GM21737 (cell line): ENCODE results near the gene EIF4A3.
A peak's percentile ranks its signal among the peaks of the same experiment; 100 is the strongest.
"Not testable (repeated sequence)": the region's sequence is repeated elsewhere in the genome, so short reads cannot be mapped to it uniquely, and the experiment has no call there.

ENCODE experiments used
- ATAC-seq: cut with Tn5 transposase; IDR thresholded peaks from one replicate; pipeline ENCODE4 v1.9.1; 2021; ENCODE audit warnings: mild to moderate bottlenecking, moderate library complexity; ENCODE audit not compliant: unreplicated experiment

EIF4A3 gene

DNA sequence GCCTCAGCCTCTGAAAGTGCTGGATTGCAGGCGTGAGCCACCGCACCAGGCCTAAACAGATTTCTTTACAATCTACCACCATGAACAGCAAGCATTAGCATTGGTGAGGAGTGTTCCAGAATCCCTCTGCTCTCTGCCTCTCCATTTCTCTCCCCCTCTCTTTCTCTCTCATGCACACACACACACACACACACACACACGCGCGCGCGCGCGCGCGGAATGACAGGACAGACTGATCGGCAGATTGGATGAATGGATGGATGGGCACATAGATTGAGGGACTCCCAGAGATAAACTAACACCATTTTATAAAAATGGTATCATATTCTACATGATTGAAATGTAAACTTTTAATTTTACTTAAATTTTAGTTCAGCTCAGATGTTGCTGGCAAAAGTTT lies 26.2 kb upstream of the EIF4A3 start:
- no peak for ATAC-seq

DNA sequence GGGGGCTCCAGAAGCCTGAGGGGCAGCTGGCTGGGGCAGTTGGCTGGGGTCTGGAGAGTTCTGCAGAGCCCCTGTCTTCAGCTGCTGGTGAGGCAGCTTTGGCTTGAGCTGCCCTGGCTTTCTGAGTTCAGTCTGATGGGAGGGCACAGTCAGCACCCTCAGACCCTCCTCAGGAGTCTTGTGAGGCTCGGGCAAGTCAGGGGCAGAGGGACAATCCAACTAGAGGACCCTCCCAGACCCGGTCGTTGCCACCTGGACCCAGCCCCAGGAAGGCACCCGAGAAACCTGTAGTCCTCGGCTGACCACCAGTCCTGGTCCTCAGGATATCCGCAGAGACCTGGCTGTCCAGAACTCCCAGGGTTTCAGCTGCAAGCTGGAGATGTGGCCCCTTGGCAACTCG lies 24.8 kb upstream of the EIF4A3 start:
- ATAC-seq = no peak

DNA sequence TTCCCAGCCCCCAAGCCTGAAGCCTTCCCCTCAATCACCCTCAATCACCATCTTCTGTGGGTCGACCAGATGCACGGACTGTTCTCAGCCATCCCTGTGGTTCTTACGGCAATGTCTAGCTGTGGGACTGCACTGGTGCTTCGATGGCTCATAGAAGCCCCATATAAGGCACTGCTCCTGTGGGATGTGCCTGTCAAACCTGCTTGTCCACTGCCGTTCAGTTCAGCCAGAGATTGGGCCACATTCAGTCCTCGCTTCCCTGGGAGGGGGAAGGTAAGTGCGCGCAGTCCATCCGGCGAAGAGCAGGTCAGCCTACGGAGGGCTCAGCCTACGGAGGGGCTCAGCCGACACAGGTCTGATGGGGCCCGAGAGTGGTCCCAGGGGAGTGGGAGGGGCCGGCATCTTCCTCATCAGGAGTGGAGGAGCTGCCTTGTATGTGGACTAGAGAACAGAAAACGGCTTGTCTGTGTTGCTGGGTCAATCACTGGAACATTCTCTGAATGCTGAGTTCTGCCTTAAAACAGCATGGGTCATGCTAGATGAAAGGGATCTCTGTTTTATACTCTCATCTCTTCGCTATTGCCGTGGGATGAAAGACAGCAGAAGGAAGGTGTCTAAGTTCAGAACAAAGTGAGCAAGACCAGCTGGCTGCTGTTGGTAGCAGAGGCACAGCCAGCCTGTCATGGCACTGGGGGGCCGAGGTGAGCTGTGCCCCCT lies 23.0 kb upstream of the EIF4A3 start, which contains the start of gene CARD14:
Gene CARD14, plus strand, starts transcription at position 247 of the 717 bp plus-strand sequence. CDS start 11,409 bp downstream, outside the sequence.
- no peak for ATAC-seq

DNA sequence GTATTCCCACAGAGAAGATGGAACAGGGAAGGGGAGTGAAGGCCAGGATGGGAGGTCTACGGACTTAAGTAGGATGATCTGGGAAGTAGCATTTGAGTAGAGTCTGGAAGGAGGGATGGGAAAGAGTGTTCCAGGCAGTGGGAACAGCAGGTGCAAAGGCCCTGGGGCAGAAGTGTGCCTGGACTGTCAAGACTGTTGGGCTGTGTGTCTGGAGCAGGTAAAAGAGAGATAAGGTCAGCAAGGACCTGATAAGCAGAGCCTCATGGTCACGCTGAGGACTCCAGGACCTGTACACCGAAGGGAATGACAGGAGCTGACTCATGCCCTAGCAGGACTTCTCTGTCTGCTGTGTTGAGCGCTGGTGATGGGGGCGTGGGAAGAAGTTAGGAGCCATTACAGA lies 22.2 kb upstream of the EIF4A3 start:
- ATAC-seq = no peak

DNA sequence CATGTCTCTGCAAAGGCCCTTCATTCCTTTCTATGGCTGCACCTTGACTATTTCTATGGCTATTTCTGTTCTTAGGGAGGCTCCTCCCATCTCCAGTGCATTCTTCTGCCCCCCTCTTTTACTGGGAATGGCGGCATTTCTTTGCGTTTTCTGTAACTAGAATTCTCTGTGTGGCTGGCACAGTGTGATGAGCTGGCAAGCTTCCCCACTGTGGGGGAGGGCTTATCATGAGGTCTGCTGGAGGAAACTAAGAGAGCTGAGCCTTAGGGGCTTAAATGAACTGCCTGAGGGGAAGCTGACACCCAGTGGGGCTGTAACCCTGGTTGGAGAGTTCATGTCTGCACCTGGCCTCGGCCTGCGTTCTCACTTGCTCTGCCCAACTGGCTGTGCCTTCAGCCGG lies 21.4 kb upstream of the EIF4A3 start:
- no peak for ATAC-seq

DNA sequence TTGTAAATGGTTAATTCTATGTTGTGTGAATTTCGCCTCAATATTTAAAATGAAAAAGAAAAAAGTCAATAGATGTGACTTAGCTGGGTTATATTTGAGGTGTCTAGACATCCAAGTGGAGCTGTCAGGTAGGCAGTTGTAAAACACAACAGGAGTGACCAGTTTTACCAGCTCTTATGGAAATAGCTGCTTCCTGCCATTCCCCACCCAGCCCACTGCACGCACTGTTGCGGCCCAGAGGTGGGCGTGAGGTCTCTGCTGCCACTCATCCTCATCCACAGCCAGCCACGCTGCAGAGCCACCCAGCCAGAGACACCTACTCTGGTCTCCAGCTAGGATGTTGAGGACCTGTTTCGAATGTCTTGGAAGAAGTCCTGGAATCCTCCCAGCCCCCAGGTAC lies 19.5 kb upstream of the EIF4A3 start:
- ATAC-seq = no peak

DNA sequence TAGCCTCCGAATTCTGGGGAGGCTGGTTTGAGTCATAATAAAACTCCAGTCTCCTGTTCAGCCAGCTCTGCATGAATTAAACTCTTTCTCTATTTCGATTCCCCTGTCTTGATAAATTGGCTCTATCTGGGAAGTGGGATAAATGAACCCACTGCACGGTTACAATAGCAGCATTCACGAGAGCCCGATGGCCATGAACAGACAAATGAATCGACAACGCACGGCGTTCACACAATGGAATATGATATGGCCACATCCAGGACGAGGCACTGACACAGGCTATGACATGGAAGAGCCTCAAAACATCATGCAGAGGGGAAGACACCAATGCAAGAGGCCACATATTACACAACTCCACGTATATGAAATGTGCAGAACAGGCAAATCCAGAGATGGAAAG lies 17.3 kb upstream of the EIF4A3 start:
- ATAC-seq = no peak

DNA sequence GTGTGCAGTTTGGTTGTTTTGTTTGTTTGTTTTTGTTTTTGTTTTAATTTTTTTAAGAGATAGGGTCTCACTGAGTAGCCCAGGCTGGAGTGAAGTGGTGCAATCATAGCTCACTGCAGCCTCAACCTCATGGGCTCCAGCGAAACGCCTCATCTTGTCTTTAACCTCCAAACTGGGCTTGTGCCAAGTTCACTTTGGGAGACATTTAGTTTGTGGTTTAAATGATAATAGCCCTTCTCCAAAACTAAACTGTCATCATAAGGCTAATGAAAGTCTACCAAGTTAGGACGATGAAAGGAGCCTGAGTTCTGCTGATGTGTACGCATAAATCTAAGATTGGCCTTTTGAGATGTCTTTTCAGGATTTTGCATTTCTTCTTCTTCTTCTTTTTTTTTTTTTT lies 16.4 kb upstream of the EIF4A3 start:
- no peak for ATAC-seq

DNA sequence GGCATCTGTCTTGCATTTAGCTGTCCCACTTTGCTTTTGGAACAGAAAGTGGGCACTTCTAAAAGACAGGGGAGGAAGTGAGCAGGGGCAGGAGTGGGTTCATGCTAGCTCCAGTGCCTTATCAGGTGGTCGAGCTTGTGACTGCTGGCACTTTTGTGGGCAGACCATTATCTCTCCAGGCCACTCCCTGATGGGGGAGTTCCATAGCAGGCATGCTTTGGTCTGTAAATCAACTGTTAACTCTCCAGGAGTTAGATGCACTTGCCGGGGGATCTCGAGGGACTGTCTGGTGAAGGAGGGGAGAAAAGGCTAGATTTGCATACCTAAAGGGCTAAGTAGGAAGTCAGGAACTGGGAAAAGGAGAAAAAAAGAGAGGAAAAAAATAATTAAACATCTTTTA lies 13.6 kb upstream of the EIF4A3 start:
- no peak for ATAC-seq

DNA sequence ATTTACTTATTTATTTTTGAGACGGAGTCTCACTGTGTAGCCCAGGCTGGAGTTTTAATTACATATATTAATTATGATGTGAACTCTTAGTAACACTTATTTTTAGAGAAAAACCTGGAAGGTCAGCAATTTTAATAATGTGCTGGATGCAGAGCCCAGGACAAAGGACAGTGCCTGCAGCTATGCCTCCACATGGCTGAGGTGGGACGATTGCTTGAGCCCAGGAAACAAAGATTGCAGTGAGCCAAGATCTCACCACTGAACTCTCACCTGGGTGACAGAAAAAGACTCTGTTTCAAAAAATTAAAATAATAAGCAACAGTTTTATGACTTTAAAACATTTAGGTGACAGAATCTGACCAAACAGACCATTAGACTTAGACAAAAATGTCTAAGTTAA lies 11.9 kb upstream of the EIF4A3 start:
- ATAC-seq = no peak

DNA sequence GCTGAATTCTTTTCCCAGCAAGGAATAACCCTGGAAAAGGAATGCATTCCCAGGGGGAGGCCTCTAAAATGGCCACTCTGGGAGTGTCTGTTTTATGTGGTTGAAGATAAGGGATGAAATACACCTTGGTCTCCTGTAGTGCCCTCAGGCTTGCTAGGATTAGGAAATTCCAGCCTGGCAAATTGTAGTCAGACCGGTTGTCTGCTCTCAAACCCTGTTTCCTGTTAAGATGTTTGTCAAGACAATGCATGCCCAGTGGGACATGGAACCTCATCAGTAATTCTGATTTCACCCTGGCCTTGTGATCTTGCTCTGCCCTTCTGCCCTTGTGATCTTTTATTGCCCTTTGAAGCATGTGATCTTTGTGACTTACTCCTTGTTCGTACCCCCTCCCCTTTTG lies 8.7 kb upstream of the EIF4A3 start:
- ATAC-seq = not testable (repeated sequence)

DNA sequence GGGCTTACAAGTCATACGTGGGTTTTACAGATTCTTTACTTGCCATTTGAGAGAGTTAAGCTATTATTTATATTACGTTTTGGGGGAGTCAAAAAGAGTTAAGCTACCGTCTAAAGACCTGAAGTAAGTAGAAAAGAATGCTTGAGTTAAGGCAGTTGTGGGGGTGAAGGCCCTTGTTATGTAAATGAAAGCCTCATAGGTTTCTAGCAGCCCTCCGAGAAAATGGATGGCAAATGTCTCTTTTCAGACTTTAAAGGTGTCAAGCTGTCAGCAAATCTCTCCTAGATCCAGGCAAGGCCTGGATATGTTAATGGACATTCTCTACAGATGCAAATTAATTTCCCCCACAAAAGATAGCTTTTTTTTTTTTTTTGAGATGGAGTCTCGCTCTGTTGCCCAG lies 7.2 kb upstream of the EIF4A3 start:
- ATAC-seq = no peak

DNA sequence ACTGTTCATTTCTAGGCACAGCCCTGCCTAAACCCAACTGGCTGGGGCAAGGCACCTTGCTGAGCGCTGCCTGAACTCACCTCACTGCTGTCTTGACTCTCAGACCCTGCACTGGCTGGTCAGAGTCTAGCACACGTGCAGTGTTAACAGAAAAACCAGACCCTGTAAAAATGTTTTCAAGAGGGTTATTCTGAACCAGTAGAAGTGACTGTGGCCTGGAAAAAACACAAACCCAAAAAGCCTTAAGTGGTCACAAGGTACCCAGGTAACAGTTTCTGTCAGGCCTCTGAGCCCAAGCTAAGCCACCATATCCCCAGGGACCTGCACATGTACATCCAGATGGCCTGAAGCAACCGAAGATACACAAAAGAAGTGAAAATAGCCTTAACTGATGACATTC lies 6.1 kb upstream of the EIF4A3 start:
- ATAC-seq = peak; percentile 65

DNA sequence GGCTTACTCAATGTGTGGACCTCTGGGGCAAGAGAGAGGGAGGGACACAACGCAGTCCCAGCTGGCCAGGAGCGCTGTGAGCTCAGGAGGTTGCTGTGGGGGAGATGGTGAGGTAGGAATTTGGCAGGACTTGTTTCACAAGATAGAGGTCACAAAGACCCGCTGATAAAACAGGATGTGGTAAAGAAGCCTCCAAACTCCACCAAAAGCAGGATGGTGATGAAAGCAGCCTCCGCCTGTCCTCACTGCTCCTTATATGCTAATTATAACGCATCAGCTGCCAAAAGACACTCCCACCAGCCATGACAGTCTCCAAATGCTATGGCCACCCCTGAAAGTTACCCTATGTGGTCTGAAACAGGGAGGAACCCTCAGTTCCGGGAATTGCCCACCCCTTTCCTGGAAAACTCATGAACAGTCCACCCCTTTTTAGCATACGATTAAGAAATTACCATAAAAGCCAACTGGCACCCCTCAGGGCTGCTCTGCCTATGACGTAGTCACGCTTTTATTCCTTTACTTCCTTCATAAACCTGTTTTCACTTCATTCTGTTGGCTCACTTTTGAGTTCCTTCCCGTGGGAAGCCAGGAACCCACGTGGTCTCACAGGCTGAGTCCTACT lies 5.3 kb upstream of the EIF4A3 start:
- ATAC-seq = no peak

DNA sequence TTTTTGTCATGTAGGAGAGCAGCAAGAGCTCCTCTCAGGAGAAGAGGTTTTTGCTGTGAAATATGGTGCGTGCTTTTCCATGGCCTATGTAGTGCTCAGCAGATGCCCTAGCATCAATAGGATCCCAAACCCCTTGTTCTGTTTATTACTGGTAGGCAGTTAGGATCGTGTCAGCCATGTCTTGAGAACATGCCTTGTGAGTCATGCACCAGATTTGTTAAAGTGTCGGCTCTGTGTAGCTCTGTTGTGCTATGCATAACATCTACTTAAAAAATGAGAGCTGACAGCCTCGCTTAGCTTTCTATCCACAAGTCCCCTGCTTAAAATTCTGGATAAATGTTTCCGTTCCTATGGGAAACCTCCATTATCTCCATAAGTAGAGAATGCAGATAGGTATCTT lies 4.4 kb upstream of the EIF4A3 start:
- ATAC-seq = no peak

DNA sequence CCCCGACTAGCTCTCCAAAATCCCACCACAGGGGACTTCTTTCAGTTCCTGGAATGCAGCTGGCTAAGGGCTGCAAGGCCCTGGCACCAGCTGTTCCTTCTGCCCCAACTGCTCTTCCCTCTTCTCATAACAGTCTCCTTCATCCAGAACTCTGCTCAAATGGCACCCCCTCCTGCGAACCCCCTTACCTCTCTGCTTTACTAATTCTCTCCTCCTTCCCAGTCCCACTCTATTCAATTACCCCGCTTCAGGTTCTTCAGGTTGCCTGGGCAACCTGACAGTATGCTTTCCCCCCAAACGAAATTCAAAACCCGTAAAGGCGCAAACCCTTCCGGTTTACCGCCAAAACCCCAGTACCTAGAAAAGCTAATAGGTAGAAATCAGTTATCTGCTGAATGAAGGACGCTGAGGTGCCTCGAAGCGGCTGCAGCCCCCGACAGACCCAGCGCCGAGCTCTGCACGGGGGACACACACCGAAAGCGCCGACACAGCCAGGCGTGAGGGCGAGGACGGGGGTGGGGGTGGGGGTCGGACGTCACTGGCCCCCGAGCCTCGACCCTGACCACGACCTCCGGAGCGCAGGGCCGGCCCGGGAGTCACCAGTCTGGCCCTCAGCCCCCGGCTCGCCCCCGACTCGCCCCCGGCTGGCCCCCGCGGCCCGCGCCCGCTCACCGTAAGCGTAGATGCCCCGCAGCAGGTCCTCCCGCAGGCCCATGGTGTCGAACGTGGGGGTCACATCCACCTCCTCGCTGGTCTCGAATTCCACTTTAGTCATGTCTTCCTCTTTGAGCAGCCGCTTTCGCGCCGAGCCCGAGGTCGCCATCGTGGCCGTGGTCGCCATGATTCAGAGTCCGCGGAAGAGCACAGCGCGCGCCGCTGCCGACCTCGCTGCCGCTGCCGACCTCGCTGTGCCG lies 550 bp downstream of the EIF4A3 start:
- peak; percentile 24 for ATAC-seq

DNA sequence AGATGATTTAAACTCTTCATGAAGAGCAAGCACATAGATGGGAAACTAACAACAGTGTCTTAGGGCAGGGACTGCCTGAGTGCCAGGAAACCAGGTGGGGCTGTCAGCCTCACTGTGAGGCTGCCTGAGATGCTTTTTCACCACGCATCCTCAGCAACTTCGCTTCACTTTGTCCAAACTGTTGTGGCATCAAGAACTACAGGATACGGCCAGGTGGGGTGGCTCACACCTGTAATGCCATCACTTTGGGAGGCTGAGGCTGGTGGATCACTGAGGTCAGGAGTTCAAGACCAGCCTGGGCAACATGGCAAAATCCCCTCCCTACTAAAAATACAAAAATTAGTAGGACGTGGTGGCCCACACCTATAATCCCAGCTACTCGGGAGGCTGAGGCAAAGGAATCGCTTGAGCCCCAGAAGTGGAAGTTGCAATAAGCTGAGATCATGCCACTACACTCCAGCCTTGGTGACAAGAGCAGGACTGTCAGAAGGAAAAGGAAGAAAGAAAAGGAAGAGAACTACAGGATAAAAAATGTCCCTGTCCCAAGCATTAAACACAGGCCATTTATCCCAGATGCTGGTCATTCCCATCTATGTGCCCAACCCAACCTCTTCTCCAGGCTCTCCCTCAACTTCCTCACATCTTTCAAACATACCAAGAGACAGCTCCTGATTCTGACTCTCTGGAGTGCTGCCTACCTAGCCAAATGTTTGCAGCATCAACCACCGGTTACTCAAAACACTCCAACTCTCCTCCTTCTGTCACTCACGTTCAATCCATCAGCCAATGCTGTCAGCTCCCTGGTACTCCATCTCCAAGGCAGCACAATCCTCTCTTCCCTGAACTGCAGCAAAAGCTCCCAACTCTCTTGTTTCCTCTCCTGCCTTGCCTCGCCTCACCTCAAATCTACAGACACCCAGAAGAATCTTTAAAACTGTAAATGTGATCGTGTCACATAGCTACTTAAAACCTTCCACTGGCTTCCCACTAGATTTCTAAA lies 1.6 kb downstream of the EIF4A3 start:
- ATAC-seq = no peak

DNA sequence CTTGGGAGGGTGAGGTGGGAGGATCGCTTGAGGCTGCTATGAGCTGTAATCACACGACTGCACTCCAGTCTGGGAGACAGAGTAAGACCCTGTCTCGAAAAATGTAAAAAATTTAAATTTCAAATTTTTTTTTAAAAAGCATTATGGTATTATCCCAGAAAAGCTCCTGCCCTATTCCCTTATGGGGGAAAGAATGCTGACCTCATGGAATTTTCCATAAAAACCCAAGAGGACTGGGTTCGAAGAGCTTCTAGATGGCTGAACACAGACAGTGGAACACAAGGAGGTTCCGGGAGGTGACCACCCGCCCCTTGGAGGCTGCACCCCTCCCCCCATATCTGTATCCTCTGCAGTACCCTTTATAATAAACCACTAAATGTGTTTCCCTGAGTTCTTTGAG lies 4.0 kb downstream of the EIF4A3 start:
- no peak for ATAC-seq

DNA sequence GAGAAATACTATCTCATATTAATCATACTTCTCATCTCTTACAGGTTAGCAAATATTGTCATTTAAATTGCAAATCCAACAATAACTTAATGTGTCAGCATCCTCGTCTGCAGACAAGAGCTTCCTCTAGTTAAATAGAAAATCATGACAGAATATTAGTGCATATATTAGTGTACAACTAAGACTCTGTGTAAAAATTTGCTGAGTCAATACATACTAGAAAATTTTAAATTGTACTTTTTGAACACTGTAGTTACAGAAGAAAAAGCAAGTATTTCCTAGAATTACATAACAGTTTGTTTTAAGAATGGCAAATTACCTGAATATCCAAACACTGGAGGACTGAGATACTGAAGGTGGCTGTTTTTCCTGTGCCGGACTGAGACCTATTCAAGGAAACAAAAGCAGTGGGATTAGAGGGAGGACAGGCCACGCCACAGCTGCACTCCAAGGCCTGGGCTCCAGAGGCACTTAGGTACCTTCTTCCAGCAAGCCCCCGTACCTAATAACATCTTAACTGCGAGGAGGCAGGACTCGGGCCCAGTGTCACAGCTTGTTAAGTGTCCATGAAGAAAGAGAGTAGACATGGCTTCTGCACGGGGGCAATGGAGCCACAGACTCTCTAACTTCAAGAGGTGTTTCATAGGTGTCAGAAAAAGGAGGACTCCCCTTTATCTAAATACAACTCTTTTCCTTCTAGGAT lies 5.3 kb downstream of the EIF4A3 start:
- ATAC-seq = no peak

DNA sequence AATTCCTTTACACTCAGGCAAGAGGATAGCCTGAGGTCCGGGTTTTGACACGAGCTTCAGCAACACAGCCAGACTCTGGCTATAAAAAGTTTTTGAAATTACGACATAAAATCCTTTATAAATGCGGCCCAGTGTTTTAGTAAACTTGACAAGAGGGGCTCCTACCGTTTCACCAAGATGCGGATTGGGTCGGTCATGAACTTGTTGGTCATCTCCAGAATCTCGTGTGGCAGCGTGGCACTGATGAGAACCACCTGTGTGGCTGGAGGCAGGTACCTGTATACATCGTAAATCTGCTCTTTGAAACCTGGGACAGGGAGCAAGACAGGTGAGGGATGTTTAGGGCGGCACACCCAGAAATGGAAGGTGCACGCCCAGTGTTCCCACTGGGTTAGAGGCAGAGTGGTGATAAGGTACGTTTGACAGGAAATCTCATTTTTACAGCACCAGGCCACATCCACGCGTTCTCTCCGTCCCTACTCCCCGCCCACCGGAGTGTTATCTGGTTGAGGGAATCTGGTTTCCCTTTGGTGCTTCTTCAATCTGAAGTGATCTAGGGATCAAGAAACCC lies 8.0 kb downstream of the EIF4A3 start:
- no peak for ATAC-seq
